Coronary artery (tissue), 2 donors: ENCODE results near the gene RERE.

ENCODE experiments used
- DNase-seq: peaks from one replicate; pipeline ENCODE4 v3.0.0-alpha.2; 2017; ENCODE audit warnings: low spot score
- H3K27ac ChIP-seq, 2 donors: fragments of 200-600 bp; sonication (generic); one replicate each; pipeline ENCODE4 v1.5.1; 2016 to 2019
- H3K4me3 ChIP-seq: fragments of 200-600 bp; sonication (generic); 2 replicates; pipeline ENCODE4 v1.5.1; 2016; ENCODE audit warnings: mild to moderate bottlenecking, moderate library complexity
- CTCF ChIP-seq: fragments of 200-600 bp; sonication (generic); IDR thresholded peaks from one replicate; pipeline ENCODE4 v1.5.1; 2019; ENCODE audit warnings: antibody characterized with exemption

The RERE gene

GRCh38 chr1:8406960-8407359 is 410.5 kb downstream of the RERE start:
- peak overlapping the region; percentile 45 for H3K4me3 ChIP-seq
- peak overlapping the region; percentile 65 to 86 for H3K27ac ChIP-seq
- no peak for DNase-seq
- no peak for TF ChIP-seq CTCF

GRCh38 chr1:8406011-8406410 is 411.4 kb downstream of the RERE start:
- DNase-seq, result no peak
- H3K27ac ChIP-seq, result no peak overlapping the region
- H3K4me3 ChIP-seq, result no peak overlapping the region
- TF ChIP-seq CTCF, result no peak

GRCh38 chr1:8404460-8405370 is 412.7 kb downstream of the RERE start:
- Histone ChIP-seq H3K4me3 (no peak overlapping the region), H3K27ac (peak overlapping the region in 1 of 2 donors; percentile 33)
- TF ChIP-seq CTCF, result no peak
- no peak for DNase-seq

- Histone ChIP-seq H3K4me3 (no peak overlapping the region), H3K27ac (peak overlapping the region in 1 of 2 donors; percentile 0)
- no peak for DNase-seq
- TF ChIP-seq CTCF, result no peak
Observed at GRCh38 chr1:8402109-8402710, 415.2 kb downstream of the RERE start.

GRCh38 chr1:8398677-8399076 is 418.8 kb downstream of the RERE start:
- DNase-seq, result no peak
- no peak overlapping the region for H3K4me3 ChIP-seq
- no peak for TF ChIP-seq CTCF
- peak overlapping the region in 1 of 2 donors; percentile 84 for H3K27ac ChIP-seq

- Histone ChIP-seq H3K4me3 (no peak overlapping the region), H3K27ac (peak overlapping the region; percentile 32 to 84)
- DNase-seq, result no peak
- TF ChIP-seq CTCF, result no peak
Observed at GRCh38 chr1:8398086-8398485, 419.4 kb downstream of the RERE start.

GRCh38 chr1:8397511-8397910 is 419.9 kb downstream of the RERE start:
- TF ChIP-seq CTCF, result no peak
- DNase-seq, result no peak
- Histone ChIP-seq H3K4me3 (peak overlapping the region; percentile 3), H3K27ac (peak overlapping the region; percentile 32 to 84)
